ENCODE results near the gene PLEKHG7. TPM values are rescaled to one million over a fixed set of nuclear protein-coding genes. Genes with fewer than 3 reads are reported as not detected.

The PLEKHG7 gene
- total RNA-seq, 2 donors from 2014 or later, result not detected

- no peak overlapping the region for H3K4me3 Mint-ChIP-seq
These were observed 45.9 kb upstream of the PLEKHG7 start for GRCh38 chr12:92656911-92657310.

GRCh38 chr12:92657770-92658169 is 45.0 kb upstream of the PLEKHG7 start:
- Mint-ChIP-seq H3K9me3 (no peaks in the 10 kb centered on the region), H3K27ac (no peak overlapping the region), H3K36me3 (ENCODE audit: low read depth) (no peaks in the 10 kb centered on the region), H3K4me1 (peaks cover 12% of the 10 kb centered on the region), H3K4me3 (no peak overlapping the region), H3K27me3 (ENCODE audit: insufficient read depth) (no peaks in the 10 kb centered on the region)
- H3K9ac ChIP-seq (ENCODE audit: extremely low read depth, low read length, poor library complexity, severe bottlenecking), result no peak overlapping the region
- 89 to 100% methylated on average over 3 to 4 of the region's 4 CpGs for WGBS, 2 experiments (ENCODE audit: insufficient coverage in 1 of 2, insufficient read length in 1 of 2)
- no peaks in the 10 kb centered on the region for H3K4me1 ChIP-seq (ENCODE audit: control insufficient read depth, insufficient read depth, low read length)
- H3K9me3 ChIP-seq (ENCODE audit: control insufficient read depth, low read length), result no peaks in the 10 kb centered on the region
- H3K4me3 ChIP-seq (ENCODE audit: low read length), result no peak overlapping the region
- no peak for TF ChIP-seq CTCF (conservative IDR thresholded peaks at IDR 0.05)
- H3K27ac ChIP-seq (ENCODE audit: low read depth, low read length), result no peak overlapping the region
- H3K36me3 ChIP-seq (ENCODE audit: control insufficient read depth, insufficient read depth, low read length), result no peaks in the 10 kb centered on the region
- DNase-seq, result no peak
- no peaks in the 10 kb centered on the region for H3K27me3 ChIP-seq (ENCODE audit: control insufficient read depth, insufficient read depth, low read length, poor library complexity, severe bottlenecking)

More at GRCh38 chr12:92656911-92657310, 45.9 kb upstream of the PLEKHG7 start:
- Mint-ChIP-seq H3K4me1 (peaks cover 12% of the 10 kb centered on the region), H3K27ac (no peak overlapping the region), H3K27me3 (ENCODE audit: insufficient read depth) (no peaks in the 10 kb centered on the region), H3K36me3 (ENCODE audit: low read depth) (no peaks in the 10 kb centered on the region), H3K9me3 (no peaks in the 10 kb centered on the region)
- H3K27me3 ChIP-seq (ENCODE audit: control insufficient read depth, insufficient read depth, low read length, poor library complexity, severe bottlenecking), result no peaks in the 10 kb centered on the region
- H3K36me3 ChIP-seq (ENCODE audit: control insufficient read depth, insufficient read depth, low read length), result no peaks in the 10 kb centered on the region
- WGBS, 2 experiments (ENCODE audit: insufficient coverage in 1 of 2, insufficient read length in 1 of 2), result 100% methylated on average over 1 of the region's 1 CpG; no CpG with 5 or more reads in 1 of the 2 experiments
- H3K4me3 ChIP-seq (ENCODE audit: low read length), result no peak overlapping the region
- H3K4me1 ChIP-seq (ENCODE audit: control insufficient read depth, insufficient read depth, low read length), result no peaks in the 10 kb centered on the region
- H3K9ac ChIP-seq (ENCODE audit: extremely low read depth, low read length, poor library complexity, severe bottlenecking), result no peak overlapping the region
- DNase-seq, result no peak
- H3K27ac ChIP-seq (ENCODE audit: low read depth, low read length), result no peak overlapping the region
- no peak for TF ChIP-seq CTCF (conservative IDR thresholded peaks at IDR 0.05)
- H3K9me3 ChIP-seq (ENCODE audit: control insufficient read depth, low read length), result no peaks in the 10 kb centered on the region

- TF ChIP-seq CTCF (conservative IDR thresholded peaks at IDR 0.05), result no peak
- Mint-ChIP-seq H3K4me3 (no peak overlapping the region), H3K36me3 (ENCODE audit: low read depth) (no peaks in the 10 kb centered on the region)
These were observed 44.2 kb upstream of the PLEKHG7 start for GRCh38 chr12:92658611-92659010.

More at GRCh38 chr12:92658611-92659010, 44.2 kb upstream of the PLEKHG7 start:
- Histone ChIP-seq H3K4me3 (ENCODE audit: low read length) (no peak overlapping the region), H3K27ac (ENCODE audit: low read depth, low read length) (no peak overlapping the region), H3K27me3 (ENCODE audit: control insufficient read depth, insufficient read depth, low read length, poor library complexity, severe bottlenecking) (no peaks in the 10 kb centered on the region), H3K4me1 (ENCODE audit: control insufficient read depth, insufficient read depth, low read length) (no peaks in the 10 kb centered on the region), H3K9ac (ENCODE audit: extremely low read depth, low read length, poor library complexity, severe bottlenecking) (no peak overlapping the region), H3K36me3 (ENCODE audit: control insufficient read depth, insufficient read depth, low read length) (no peaks in the 10 kb centered on the region), H3K9me3 (ENCODE audit: control insufficient read depth, low read length) (no peaks in the 10 kb centered on the region)
- Mint-ChIP-seq H3K27me3 (ENCODE audit: insufficient read depth) (no peaks in the 10 kb centered on the region), H3K4me1 (peaks cover 12% of the 10 kb centered on the region), H3K27ac (no peak overlapping the region), H3K9me3 (no peaks in the 10 kb centered on the region)
- 98 to 100% methylated on average over 2 of the region's 2 CpGs for WGBS, 2 experiments (ENCODE audit: insufficient coverage in 1 of 2, insufficient read length in 1 of 2)
- no peak for DNase-seq
